Heart right ventricle (tissue), 16 donors: ENCODE data around the gene UFSP2. TPM values are rescaled to one million over a fixed set of nuclear protein-coding genes. Genes with fewer than 3 reads are reported as not detected.

Experiments
- ATAC-seq, 8 donors: fragments of 200-7000 bp; cut with Tn5 transposase; one replicate each; pipeline ENCODE4 v1.9.1; 2020; ENCODE audit warnings: mild to moderate bottlenecking in 8 of 8, moderate library complexity in 8 of 8, moderate number of reproducible peaks in 1 of 8
- DNase-seq, 2 donors: peaks; one replicate each; pipeline ENCODE4 v3.0.0-alpha.2; 2020
- H3K27ac ChIP-seq, 10 donors: fragments of 200-600 bp; sonication (generic) in 2 of 10; one replicate each; pipeline versions ENCODE4 v1.5.0 to v1.8.0; 2020 to 2022; ENCODE audit warnings: mild to moderate bottlenecking in 3 of 10
- H3K27me3 ChIP-seq, 7 donors: fragments of 200-600 bp; one replicate each; pipeline ENCODE4 v1.8.0; 2021 to 2022; ENCODE audit warnings: mild to moderate bottlenecking in 2 of 7
- H3K36me3 ChIP-seq, 9 donors: fragments of 200-600 bp; sonication (generic) in 1 of 9; one replicate each; pipeline versions ENCODE4 v1.5.0 to v1.8.0; 2020 to 2022; ENCODE audit warnings: mild to moderate bottlenecking in 2 of 9
- H3K4me1 ChIP-seq, 9 donors: fragments of 200-600 bp; sonication (generic) in 1 of 9; one replicate each; pipeline versions ENCODE4 v1.5.0 to v1.8.0; 2020 to 2022; ENCODE audit warnings: mild to moderate bottlenecking in 4 of 9
- H3K4me3 ChIP-seq, 10 donors: fragments of 200-600 bp; sonication (generic) in 2 of 10; one replicate each; pipeline versions ENCODE4 v1.5.0 to v1.8.0; 2020 to 2022; ENCODE audit warnings: mild to moderate bottlenecking in 7 of 10, moderate library complexity in 2 of 10
- H3K9me3 ChIP-seq, 11 donors: fragments of 200-600 bp in 10 of 11; sonication (generic) in 2 of 11; one replicate each; pipeline versions ENCODE4 v1.5.0 to v1.8.0; 2013 to 2022; ENCODE audit warnings: mild to moderate bottlenecking in 2 of 11, control low read depth in 1 of 11, moderate library complexity in 1 of 11
- WGBS, 2 donors: extraction: QIAGEN DNeasy Blood & Tissue Kit; methylation state at CpG; one replicate each; pipeline ENCODE4 v1.1.7; 2013; ENCODE audit warnings: inconsistent platforms in 1 of 2; 5-methylcytosine and 5-hydroxymethylcytosine counted together
- intact Hi-C, 10 donors: fragments of 100-400 bp; cut with DNase I; formaldehyde crosslinking; loops; one replicate each; pipeline versions ENCODE4 v1.11.1 to v1.14.2; 2022
- polyA plus RNA-seq, 2 donors: library from polyadenylated mRNA; stranded (reverse); fragments of 200-250 nt; gene quantifications; one replicate each; pipeline ENCODE4 v1.2.3, GENCODE V29; 2013
- total RNA-seq, 10 donors: library from RNA; stranded (reverse); fragmentation: NEBNext Ultra II Directional in 3 of 10; extraction: Animal tissue kit (Norgen Biotek cat#: 25700) in 3 of 10; gene quantifications; one replicate each; pipeline versions ENCODE4 v1.2.1 to v1.2.4, GENCODE V29; 2021 to 2023
- TF ChIP-seq, protein P1 (sequence below), 9 donors: fragments of 200-600 bp; sonication (generic) in 2 of 9; IDR thresholded peaks; one replicate each; pipeline versions ENCODE4 v1.5.0 to v1.8.0; 2021 to 2022; ENCODE audit warnings: antibody characterized with exemption in 9 of 9, mild to moderate bottlenecking in 5 of 9, moderate library complexity in 1 of 9
- donor health status: Arrhythmogenic right ventricular cardiomyopathy.
- donor health status: ischemic (EF 13 %, LVEDD 7.1; RV severe dilation, severe dysfunction).
- donor health status: healthy with polysubstance abuse.
- donor health status: DM: no; HTN: yes; CAD: no.
- donor health status: DM: no; HTN: no; CAD: no.
- donor health status: ischemic (EF 25% LVEDD 6.9; RV normal size, moderate dysfunction).
- donor health status: ischemic (EF 25% LVEDD 5.7; RV mildly dilated, moderate dysfunction).
- donor health status: healthy.
- donor health status: DM: yes; HTN: yes; CAD: no.
- donor health status: Ischemic cardiomyopathy.
- donor health status: ischemic (EF 35%, LVEDD 5.7; RV mildly dilated, moderate dysfunction).
- donor health status: nonischemic (EF 11% LVEDD 7.7; RV severe dilation, severe dysfunction).
- donor health status: DM: yes; HTN: yes; CAD: no.
- donor health status: PGD.
- donor health status: ischemic (EF 29% LVEDD 5.4; RV normal size, mild dysfunction).
- donor health status: nonischemic (EF 23%, LVEDD 6.1; RV moderate dilation, normal function).

UFSP2 gene
- total and polyA plus RNA-seq, 12 donors, result 16.5 to 52.4 (median 41.8) TPM

GRCh38 chr4:185382754-185383153, 43.0 kb downstream of the UFSP2 start:
- Histone ChIP-seq H3K9me3 (peaks cover 0 to 17% (median 0%) of the 10 kb centered on the region in 11 donors), H3K27me3 (peaks cover 0 to 10% (median 0%) of the 10 kb centered on the region in 7 donors), H3K36me3 (no peaks in the 10 kb centered on the region), H3K27ac (no peak overlapping the region), H3K4me3 (no peak overlapping the region), H3K4me1 (peaks cover 0 to 12% (median 6%) of the 10 kb centered on the region in 9 donors)
- ATAC-seq (no peak), DNase-seq (no peak)
- intact Hi-C loops, result no loop called here
- TF ChIP-seq, protein P1, sequence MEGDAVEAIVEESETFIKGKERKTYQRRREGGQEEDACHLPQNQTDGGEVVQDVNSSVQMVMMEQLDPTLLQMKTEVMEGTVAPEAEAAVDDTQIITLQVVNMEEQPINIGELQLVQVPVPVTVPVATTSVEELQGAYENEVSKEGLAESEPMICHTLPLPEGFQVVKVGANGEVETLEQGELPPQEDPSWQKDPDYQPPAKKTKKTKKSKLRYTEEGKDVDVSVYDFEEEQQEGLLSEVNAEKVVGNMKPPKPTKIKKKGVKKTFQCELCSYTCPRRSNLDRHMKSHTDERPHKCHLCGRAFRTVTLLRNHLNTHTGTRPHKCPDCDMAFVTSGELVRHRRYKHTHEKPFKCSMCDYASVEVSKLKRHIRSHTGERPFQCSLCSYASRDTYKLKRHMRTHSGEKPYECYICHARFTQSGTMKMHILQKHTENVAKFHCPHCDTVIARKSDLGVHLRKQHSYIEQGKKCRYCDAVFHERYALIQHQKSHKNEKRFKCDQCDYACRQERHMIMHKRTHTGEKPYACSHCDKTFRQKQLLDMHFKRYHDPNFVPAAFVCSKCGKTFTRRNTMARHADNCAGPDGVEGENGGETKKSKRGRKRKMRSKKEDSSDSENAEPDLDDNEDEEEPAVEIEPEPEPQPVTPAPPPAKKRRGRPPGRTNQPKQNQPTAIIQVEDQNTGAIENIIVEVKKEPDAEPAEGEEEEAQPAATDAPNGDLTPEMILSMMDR (IDR thresholded peaks at IDR 0.05), result no peak

DNA sequence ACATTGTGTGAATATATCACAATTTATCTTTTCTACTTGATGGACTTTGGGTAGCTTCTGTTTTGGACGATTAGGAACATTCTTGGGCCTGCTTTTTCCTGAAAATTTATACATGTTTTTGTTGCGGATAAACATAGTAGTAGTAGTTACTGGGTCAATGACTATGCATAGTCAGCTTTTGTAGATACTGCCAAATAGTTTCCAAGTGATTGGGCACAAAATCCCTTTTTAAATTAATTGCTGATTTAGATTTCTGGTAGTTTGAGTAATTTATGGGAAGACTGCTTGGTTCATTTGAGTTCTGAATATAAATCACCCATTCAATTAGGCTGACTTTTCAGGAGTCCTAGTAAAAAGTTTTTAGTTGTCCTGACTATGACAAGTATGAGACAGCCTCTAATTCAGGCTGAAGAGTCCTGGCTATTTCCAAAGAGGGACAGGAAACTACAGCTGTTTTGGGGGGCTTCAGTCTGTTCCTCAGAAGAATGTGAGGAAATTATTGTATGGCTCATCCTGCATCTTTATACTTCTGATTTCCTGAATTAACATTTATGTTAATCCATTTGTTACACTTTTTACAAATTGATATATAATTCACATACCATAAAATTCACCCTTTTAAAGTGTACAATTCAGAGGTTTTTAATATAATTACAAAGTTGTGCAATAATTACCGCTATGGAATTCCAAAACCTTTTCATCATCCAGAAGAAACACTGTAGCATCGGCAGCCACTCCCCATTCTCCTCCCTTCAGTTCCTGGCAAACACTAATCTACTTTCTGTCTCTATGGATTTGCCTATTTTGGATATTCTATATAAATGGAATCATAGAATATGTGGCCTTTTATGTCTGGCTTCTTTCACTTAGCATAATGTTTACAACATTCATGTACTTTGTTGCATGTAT, 44.2 kb downstream of the UFSP2 start:
- peaks cover 0 to 10% (median 0%) of the 10 kb centered on the region in 7 donors for H3K27me3 ChIP-seq
- no peaks in the 10 kb centered on the region for H3K36me3 ChIP-seq
- WGBS, 2 donors, result 51 to 53% methylated on average over 4 of the region's 4 CpGs
- peaks cover 0 to 12% (median 6%) of the 10 kb centered on the region in 9 donors for H3K4me1 ChIP-seq
- H3K4me3 ChIP-seq, result no peak overlapping the region
- ATAC-seq (no peak), DNase-seq (no peak)
- TF ChIP-seq, protein P1 (IDR thresholded peaks at IDR 0.05), result no peak
- H3K27ac ChIP-seq, result no peak overlapping the region
- peaks cover 0 to 17% (median 0%) of the 10 kb centered on the region in 11 donors for H3K9me3 ChIP-seq
- intact Hi-C loops, result no loop called here

DNA sequence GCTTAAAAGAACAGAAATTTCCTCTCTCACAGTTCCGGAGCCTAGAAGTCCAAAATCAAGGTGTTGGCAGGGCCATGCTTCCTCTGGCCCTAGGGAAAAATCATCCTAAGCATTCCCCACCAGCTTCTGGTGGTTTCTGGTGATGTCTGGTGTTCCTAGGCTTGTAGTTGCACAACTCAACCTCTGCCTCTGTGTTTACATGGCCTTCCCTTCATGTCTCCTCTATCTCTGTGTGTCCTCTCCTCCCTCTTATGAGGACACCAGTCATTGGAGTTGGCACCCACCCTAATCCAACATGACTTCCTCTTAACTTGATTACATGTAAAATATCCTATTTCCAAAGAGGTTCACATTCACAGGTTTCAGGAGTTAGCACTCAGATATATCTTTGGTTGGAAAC, 45.4 kb downstream of the UFSP2 start:
- peaks cover 0 to 17% (median 0%) of the 10 kb centered on the region in 11 donors for H3K9me3 ChIP-seq
- no peak overlapping the region for H3K27ac ChIP-seq
- intact Hi-C loops, result no loop called here
- ATAC-seq (no peak), DNase-seq (no peak)
- H3K4me3 ChIP-seq, result no peak overlapping the region
- whole genome bisulfite sequencing, 2 donors, result 85 to 92% methylated on average over 1 of the region's 1 CpG
- peaks cover 0 to 4% (median 0%) of the 10 kb centered on the region in 7 donors for H3K27me3 ChIP-seq
- H3K4me1 ChIP-seq, result peaks cover 0 to 10% (median 3%) of the 10 kb centered on the region in 9 donors
- no peaks in the 10 kb centered on the region for H3K36me3 ChIP-seq
- TF ChIP-seq, protein P1 (IDR thresholded peaks at IDR 0.05), result no peak

GRCh38 chr4:185379326-185380295, 46.2 kb downstream of the UFSP2 start:
- Histone ChIP-seq H3K27ac (no peak overlapping the region), H3K4me3 (no peak overlapping the region), H3K27me3 (no peaks in the 10 kb centered on the region), H3K9me3 (peaks cover 0 to 17% (median 0%) of the 10 kb centered on the region in 11 donors), H3K4me1 (peaks cover 0 to 4% (median 0%) of the 10 kb centered on the region in 9 donors), H3K36me3 (no peaks in the 10 kb centered on the region)
- intact Hi-C loops, result no loop called here
- TF ChIP-seq, protein P1 (IDR thresholded peaks at IDR 0.05), result no peak
- no peak for ATAC-seq
- WGBS, 2 donors, result 97 to 98% methylated on average over 13 of the region's 13 CpGs
- DNase-seq, result no peak
